ENCODE results near the gene TPD52L1. TPM values are rescaled to one million over a fixed set of nuclear protein-coding genes. Genes with fewer than 3 reads are reported as not detected.

Gene TPD52L1
- total RNA-seq, 1 donor from 2014 or later, result not detected

DNA sequence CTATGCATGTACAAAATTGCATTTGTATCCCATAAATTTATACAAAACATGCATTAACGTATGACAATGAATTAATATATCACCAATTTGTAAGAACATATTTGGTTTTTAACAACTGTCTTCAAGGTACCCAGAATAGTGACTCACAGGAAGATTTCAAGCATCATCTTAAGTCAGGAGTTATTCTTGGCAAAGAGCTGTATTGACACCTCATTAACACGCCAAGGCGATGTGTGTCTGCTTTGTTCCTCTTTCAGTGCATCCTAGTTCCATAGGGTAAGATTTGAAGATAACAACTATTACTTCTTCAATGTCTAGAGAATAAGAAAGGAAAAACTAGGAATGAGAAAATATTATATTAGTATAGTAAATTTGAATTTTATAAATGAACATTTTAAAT lies 35.8 kb upstream of the TPD52L1 start:
- no peak overlapping the region for H3K27ac Mint-ChIP-seq (ENCODE audit: unreplicated experiment)
- TF ChIP-seq, protein P1, sequence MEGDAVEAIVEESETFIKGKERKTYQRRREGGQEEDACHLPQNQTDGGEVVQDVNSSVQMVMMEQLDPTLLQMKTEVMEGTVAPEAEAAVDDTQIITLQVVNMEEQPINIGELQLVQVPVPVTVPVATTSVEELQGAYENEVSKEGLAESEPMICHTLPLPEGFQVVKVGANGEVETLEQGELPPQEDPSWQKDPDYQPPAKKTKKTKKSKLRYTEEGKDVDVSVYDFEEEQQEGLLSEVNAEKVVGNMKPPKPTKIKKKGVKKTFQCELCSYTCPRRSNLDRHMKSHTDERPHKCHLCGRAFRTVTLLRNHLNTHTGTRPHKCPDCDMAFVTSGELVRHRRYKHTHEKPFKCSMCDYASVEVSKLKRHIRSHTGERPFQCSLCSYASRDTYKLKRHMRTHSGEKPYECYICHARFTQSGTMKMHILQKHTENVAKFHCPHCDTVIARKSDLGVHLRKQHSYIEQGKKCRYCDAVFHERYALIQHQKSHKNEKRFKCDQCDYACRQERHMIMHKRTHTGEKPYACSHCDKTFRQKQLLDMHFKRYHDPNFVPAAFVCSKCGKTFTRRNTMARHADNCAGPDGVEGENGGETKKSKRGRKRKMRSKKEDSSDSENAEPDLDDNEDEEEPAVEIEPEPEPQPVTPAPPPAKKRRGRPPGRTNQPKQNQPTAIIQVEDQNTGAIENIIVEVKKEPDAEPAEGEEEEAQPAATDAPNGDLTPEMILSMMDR (IDR thresholded peaks at IDR 0.05; ENCODE audit: partially characterized antibody, unreplicated experiment), result no peak
- no peaks in the 10 kb centered on the region for H3K36me3 Mint-ChIP-seq (ENCODE audit: unreplicated experiment)
- DNase-seq, result no peak
- H3K4me1 Mint-ChIP-seq (ENCODE audit: low read depth, unreplicated experiment), result no peaks in the 10 kb centered on the region
- H3K9me3 Mint-ChIP-seq (ENCODE audit: unreplicated experiment), result no peaks in the 10 kb centered on the region
- H3K27me3 Mint-ChIP-seq (ENCODE audit: unreplicated experiment), result no peaks in the 10 kb centered on the region
- no peak overlapping the region for H3K4me3 Mint-ChIP-seq (ENCODE audit: unreplicated experiment)

GRCh38 chr6:125120054-125120590 lies 33.5 kb upstream of the TPD52L1 start:
- TF ChIP-seq, protein P1 (IDR thresholded peaks at IDR 0.05; ENCODE audit: partially characterized antibody, unreplicated experiment), result no peak
- H3K36me3 Mint-ChIP-seq (ENCODE audit: unreplicated experiment), result peaks cover 3% of the 10 kb centered on the region
- no peak overlapping the region for H3K4me3 Mint-ChIP-seq (ENCODE audit: unreplicated experiment)
- no peak for DNase-seq
- H3K27ac Mint-ChIP-seq (ENCODE audit: unreplicated experiment), result no peak overlapping the region
- H3K9me3 Mint-ChIP-seq (ENCODE audit: unreplicated experiment), result peaks cover 2% of the 10 kb centered on the region
- peaks cover 5% of the 10 kb centered on the region for H3K4me1 Mint-ChIP-seq (ENCODE audit: low read depth, unreplicated experiment)
- H3K27me3 Mint-ChIP-seq (ENCODE audit: unreplicated experiment), result no peaks in the 10 kb centered on the region

- H3K27ac Mint-ChIP-seq (ENCODE audit: unreplicated experiment), result no peak overlapping the region
- peaks cover 5% of the 10 kb centered on the region for H3K9me3 Mint-ChIP-seq (ENCODE audit: unreplicated experiment)
- TF ChIP-seq, protein P1 (IDR thresholded peaks at IDR 0.05; ENCODE audit: partially characterized antibody, unreplicated experiment), result no peak
- H3K4me3 Mint-ChIP-seq (ENCODE audit: unreplicated experiment), result no peak overlapping the region
- DNase-seq, result no peak
- no peaks in the 10 kb centered on the region for H3K27me3 Mint-ChIP-seq (ENCODE audit: unreplicated experiment)
- peaks cover 6% of the 10 kb centered on the region for H3K36me3 Mint-ChIP-seq (ENCODE audit: unreplicated experiment)
- H3K4me1 Mint-ChIP-seq (ENCODE audit: low read depth, unreplicated experiment), result peaks cover 5% of the 10 kb centered on the region
These were observed 31.7 kb upstream of the TPD52L1 start for GRCh38 chr6:125121894-125122293.

GRCh38 chr6:125123051-125123450 lies 30.5 kb upstream of the TPD52L1 start:
- Mint-ChIP-seq H3K9me3 (ENCODE audit: unreplicated experiment) (peaks cover 5% of the 10 kb centered on the region), H3K36me3 (ENCODE audit: unreplicated experiment) (peaks cover 6% of the 10 kb centered on the region)
- TF ChIP-seq, protein P1 (IDR thresholded peaks at IDR 0.05; ENCODE audit: partially characterized antibody, unreplicated experiment), result no peak

GRCh38 chr6:125123468-125124048 lies 30.0 kb upstream of the TPD52L1 start:
- no peak overlapping the region for H3K4me3 Mint-ChIP-seq (ENCODE audit: unreplicated experiment)
- peaks cover 5% of the 10 kb centered on the region for H3K9me3 Mint-ChIP-seq (ENCODE audit: unreplicated experiment)
- peaks cover 6% of the 10 kb centered on the region for H3K36me3 Mint-ChIP-seq (ENCODE audit: unreplicated experiment)
- no peak overlapping the region for H3K27ac Mint-ChIP-seq (ENCODE audit: unreplicated experiment)
- DNase-seq, result no peak
- TF ChIP-seq, protein P1 (IDR thresholded peaks at IDR 0.05; ENCODE audit: partially characterized antibody, unreplicated experiment), result no peak
- no peaks in the 10 kb centered on the region for H3K27me3 Mint-ChIP-seq (ENCODE audit: unreplicated experiment)
- peaks cover 5% of the 10 kb centered on the region for H3K4me1 Mint-ChIP-seq (ENCODE audit: low read depth, unreplicated experiment)

More at GRCh38 chr6:125123051-125123450, 30.5 kb upstream of the TPD52L1 start:
- Mint-ChIP-seq H3K27me3 (ENCODE audit: unreplicated experiment) (no peaks in the 10 kb centered on the region), H3K27ac (ENCODE audit: unreplicated experiment) (no peak overlapping the region), H3K4me1 (ENCODE audit: low read depth, unreplicated experiment) (peaks cover 5% of the 10 kb centered on the region), H3K4me3 (ENCODE audit: unreplicated experiment) (no peak overlapping the region)
- DNase-seq, result no peak
